ENCODE results near the gene CAND1. TPM values are rescaled to one million over a fixed set of nuclear protein-coding genes. Genes with fewer than 3 reads are reported as not detected.

Gene CAND1
- total RNA-seq, 1 donor from 2014 or later, result 219 TPM

DNA sequence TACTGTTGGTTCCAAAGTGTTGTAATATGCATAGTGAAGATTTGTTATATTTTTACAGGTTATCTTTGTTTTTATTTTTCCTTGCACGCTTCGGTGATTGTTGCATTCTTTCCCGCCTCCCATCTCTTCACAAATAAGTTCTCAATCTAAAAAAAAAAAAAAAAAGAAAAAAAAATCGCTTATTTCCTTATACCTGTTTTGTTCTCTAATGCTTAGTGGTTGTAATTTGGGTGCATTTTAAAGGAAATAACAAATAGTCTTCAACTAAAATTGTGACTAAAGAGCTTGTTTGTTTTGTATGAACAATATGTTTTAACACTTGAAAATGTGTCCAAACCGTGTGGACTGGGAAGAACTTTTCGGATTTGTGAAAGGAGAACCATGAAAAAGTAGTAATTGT lies 1.5 kb downstream of the CAND1 start:
- Mint-ChIP-seq H3K4me1 (ENCODE audit: unreplicated experiment) (peaks cover 27% of the 10 kb centered on the region), H3K9me3 (no peaks in the 10 kb centered on the region), H3K27me3 (no peaks in the 10 kb centered on the region), H3K36me3 (peaks cover 5% of the 10 kb centered on the region), H3K27ac (peak overlapping the region; percentile 100), H3K4me3 (peak overlapping the region; percentile 93)
- DNase-seq (ENCODE audit: extremely low spot score, unreplicated experiment), result no peak
- TF ChIP-seq, protein P1, sequence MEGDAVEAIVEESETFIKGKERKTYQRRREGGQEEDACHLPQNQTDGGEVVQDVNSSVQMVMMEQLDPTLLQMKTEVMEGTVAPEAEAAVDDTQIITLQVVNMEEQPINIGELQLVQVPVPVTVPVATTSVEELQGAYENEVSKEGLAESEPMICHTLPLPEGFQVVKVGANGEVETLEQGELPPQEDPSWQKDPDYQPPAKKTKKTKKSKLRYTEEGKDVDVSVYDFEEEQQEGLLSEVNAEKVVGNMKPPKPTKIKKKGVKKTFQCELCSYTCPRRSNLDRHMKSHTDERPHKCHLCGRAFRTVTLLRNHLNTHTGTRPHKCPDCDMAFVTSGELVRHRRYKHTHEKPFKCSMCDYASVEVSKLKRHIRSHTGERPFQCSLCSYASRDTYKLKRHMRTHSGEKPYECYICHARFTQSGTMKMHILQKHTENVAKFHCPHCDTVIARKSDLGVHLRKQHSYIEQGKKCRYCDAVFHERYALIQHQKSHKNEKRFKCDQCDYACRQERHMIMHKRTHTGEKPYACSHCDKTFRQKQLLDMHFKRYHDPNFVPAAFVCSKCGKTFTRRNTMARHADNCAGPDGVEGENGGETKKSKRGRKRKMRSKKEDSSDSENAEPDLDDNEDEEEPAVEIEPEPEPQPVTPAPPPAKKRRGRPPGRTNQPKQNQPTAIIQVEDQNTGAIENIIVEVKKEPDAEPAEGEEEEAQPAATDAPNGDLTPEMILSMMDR (conservative IDR thresholded peaks at IDR 0.05), result no peak

DNA sequence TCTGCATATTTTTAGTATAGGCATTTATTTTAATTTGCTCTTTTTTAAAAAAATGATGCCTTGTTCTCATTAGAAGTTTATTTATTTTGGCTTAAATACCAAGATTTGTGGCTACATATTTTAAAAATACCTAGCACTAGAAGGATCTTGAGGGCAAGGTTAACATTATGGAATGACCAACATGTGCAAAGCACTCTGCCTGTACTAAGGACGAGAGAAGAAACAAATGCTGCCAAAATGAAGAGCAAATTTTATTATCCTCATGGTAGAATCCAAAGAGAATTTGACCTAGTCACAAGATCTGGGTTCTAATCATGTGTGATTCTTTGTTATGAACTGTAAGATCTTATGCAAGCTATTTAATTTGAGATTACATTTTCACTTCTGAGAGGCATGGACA lies 2.8 kb downstream of the CAND1 start:
- peaks cover 14% of the 10 kb centered on the region for H3K36me3 Mint-ChIP-seq
- TF ChIP-seq, protein P1 (conservative IDR thresholded peaks at IDR 0.05), result no peak
- no peaks in the 10 kb centered on the region for H3K9me3 Mint-ChIP-seq
- H3K27me3 Mint-ChIP-seq, result no peaks in the 10 kb centered on the region
- H3K4me1 Mint-ChIP-seq (ENCODE audit: unreplicated experiment), result peaks cover 40% of the 10 kb centered on the region
- no peak overlapping the region for H3K27ac Mint-ChIP-seq
- peak overlapping the region; percentile 59 for H3K4me3 Mint-ChIP-seq
- no peak for DNase-seq (ENCODE audit: extremely low spot score, unreplicated experiment)

DNA sequence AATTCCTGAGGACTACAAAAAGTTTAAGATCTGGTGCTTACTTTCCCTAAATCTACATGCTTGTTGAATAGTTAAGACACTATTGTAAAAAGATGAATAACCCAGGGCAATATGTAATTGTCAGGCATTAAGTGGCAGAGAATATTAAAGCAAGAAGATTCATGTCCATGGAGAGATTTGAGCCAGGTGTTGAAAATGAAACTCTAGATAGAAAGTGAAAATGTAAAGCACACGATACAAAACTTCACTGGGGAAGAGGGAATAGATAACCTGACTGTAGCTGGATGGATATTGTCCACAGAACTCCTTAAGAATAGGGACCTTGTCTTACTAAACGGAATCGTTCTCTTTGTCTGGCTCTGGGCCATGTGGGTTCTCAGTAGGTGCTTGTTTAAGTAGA lies 5.0 kb downstream of the CAND1 start:
- no peak overlapping the region for H3K27ac Mint-ChIP-seq
- TF ChIP-seq, protein P1 (conservative IDR thresholded peaks at IDR 0.05), result no peak
- H3K4me1 Mint-ChIP-seq (ENCODE audit: unreplicated experiment), result peaks cover 56% of the 10 kb centered on the region
- no peak for DNase-seq (ENCODE audit: extremely low spot score, unreplicated experiment)
- peak overlapping the region; percentile 10 for H3K4me3 Mint-ChIP-seq
- no peaks in the 10 kb centered on the region for H3K27me3 Mint-ChIP-seq
- no peaks in the 10 kb centered on the region for H3K9me3 Mint-ChIP-seq
- peaks cover 17% of the 10 kb centered on the region for H3K36me3 Mint-ChIP-seq

DNA sequence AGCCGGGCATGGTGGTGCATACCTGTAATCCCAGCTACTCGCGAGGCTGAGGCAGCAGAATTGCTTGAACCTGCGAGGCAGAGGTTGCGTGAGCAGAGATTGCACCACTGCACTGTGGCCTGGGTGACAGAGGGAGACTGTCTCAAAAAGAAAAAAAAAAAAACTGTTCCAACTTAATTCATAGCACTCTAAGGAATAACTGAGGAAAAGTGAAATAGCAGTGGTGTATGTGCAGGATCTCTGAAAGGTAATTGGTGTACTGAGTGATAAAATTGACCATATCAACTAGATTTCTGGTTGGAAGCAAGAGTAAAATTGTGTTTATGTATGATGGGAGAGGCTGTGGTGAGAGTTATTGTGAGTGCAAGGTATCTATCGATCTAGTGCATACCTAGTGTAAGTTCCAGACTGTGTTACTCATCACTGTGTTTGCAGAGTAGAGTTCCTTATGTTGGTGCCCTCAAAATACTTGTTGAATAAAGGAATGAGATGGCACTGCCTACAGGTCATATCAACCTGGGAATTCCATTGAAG lies 6.3 kb downstream of the CAND1 start:
- no peaks in the 10 kb centered on the region for H3K9me3 Mint-ChIP-seq
- peak overlapping the region; percentile 34 for H3K4me3 Mint-ChIP-seq
- peak overlapping the region; percentile 28 for H3K27ac Mint-ChIP-seq
- peaks cover 18% of the 10 kb centered on the region for H3K36me3 Mint-ChIP-seq
- peaks cover 61% of the 10 kb centered on the region for H3K4me1 Mint-ChIP-seq (ENCODE audit: unreplicated experiment)
- TF ChIP-seq, protein P1 (conservative IDR thresholded peaks at IDR 0.05), result no peak
- no peak for DNase-seq (ENCODE audit: extremely low spot score, unreplicated experiment)
- no peaks in the 10 kb centered on the region for H3K27me3 Mint-ChIP-seq

DNA sequence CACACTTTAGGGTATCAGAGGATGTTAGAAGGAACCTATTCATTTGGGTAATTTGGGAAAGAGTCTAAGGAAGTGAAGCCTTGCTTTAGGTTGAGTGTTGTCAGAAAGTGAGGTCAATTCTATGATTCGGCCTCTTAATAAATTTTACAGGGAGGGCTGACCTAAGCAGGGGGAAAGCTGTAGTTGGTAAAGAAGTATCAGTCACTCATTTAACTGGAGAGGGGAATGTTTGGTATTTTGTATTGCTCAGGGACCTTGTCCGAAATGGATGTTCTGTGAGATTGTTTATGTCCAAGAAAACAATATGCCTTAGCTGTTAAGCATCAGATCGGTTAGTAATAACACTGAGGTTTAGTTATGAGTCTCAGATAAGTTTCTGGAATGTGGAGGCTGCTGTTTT lies 7.3 kb downstream of the CAND1 start:
- peaks cover 18% of the 10 kb centered on the region for H3K36me3 Mint-ChIP-seq

More for the DNA sequence above, 7.3 kb downstream of the CAND1 start:
- Mint-ChIP-seq H3K4me1 (ENCODE audit: unreplicated experiment) (peaks cover 61% of the 10 kb centered on the region), H3K27ac (no peak overlapping the region), H3K9me3 (no peaks in the 10 kb centered on the region), H3K27me3 (no peaks in the 10 kb centered on the region), H3K4me3 (no peak overlapping the region)
- TF ChIP-seq, protein P1 (conservative IDR thresholded peaks at IDR 0.05), result no peak
- DNase-seq (ENCODE audit: extremely low spot score, unreplicated experiment), result no peak

Data from type B pancreatic cell (in vitro differentiated cells).